Stomach (tissue), 4 donors: ENCODE results near the gene DTD2.

Experiments used
- CTCF ChIP-seq, 7 experiments: fragments of 450-650 bp in 4 of 7; fragments of 200-600 bp in 3 of 7; sonication (generic) in 3 of 7; IDR thresholded peaks; one replicate each; pipeline ENCODE4 v1.5.1; 2016 to 2019; ENCODE audit warnings: antibody characterized with exemption in 7 of 7, control low read depth in 2 of 7, mild to moderate bottlenecking in 1 of 7
- POLR2A ChIP-seq, 4 donors: fragments of 450-650 bp; IDR thresholded peaks; one replicate each; pipeline ENCODE4 v1.6.1; 2016; ENCODE audit warnings: antibody characterized with exemption in 4 of 4, control low read depth in 2 of 4, mild to moderate bottlenecking in 1 of 4, moderate library complexity in 1 of 4

- TF ChIP-seq CTCF (IDR thresholded peaks at IDR 0.05) (no peak), POLR2A (IDR thresholded peaks at IDR 0.05) (no peak)
Measured at GRCh38 chr14:31476131-31476866, 19.0 kb upstream of the DTD2 start.
